Stimulated activated naive CD8-positive, alpha-beta T cell treated with anti-CD3 and anti-CD28 coated beads, Interleukin-15, Interleukin-2, amounts not matched to agents 100 U/mL and 50 U/mL, for 24 hours (primary cell): ENCODE results near the gene NFIA.

Source experiments
- ATAC-seq: fragments of 150-1000 bp; cut with Tn5 transposase; one replicate; pipeline ENCODE4 v1.10.0; 2021
- DNase-seq: peaks from one replicate; pipeline ENCODE4 v3.0.0; 2021

Gene NFIA

GRCh38 chr1:61299463-61299862 is 217.1 kb downstream of the NFIA start:
- no peak for ATAC-seq
- no peak for DNase-seq

DNA sequence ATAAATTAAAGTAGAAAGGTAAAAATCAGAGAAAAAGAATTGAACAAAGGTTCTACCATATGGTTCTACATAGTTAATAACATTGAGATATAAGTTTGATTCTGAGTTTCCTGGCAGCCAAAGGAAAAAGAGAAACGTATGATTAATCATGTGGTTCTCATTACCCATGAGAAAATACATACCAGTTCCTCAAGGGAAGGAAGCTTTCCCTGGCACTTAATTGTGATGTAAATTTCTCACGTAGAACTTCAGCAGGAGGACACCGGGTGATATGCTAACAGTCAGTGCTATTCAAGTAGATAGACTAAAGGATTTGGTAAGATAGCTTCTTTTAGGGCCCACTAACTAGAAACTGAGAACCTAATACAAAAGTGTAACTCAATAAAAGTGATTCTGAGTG is 218.5 kb downstream of the NFIA start:
- no peak for DNase-seq
- ATAC-seq, result no peak

DNA sequence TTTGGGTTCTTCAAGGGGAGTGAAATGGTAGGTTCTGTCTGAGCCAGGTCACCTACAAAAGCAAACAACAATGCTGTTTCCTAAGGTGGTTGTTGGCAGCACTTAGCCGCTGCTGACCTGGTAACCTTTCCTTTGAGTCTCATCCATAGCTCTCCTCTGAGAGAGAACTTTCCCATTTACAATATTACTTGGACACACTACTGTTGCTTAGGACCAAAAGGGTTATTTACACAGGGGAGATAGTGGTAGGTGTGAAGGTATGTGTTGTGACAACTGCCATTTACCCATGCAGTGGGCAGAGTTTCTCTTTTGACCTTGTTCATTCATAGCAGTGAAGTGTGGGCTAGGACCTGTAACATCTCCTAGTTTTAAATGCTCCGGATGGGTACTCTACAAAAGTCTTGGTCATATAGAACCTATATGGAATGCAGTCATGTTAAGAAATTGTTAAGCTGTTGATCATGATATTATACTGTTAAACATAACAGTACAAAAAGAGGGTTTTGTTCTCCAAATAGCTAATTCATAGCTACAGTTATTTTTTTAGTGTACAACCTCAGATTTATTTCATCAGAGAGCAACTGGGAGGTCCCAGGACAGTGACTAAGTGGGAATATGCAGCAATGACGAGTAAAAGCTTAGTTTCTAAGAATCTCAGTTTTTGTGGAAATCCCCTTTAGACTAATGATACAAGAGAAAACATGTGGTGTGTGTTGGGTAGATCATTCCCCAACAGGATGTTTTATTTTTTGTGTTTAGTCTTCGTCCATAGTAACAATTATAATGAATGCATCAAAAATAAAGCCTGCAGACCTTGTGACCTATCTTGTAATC is 219.7 kb downstream of the NFIA start:
- DNase-seq, result no peak
- ATAC-seq, result peak; percentile 88

DNA sequence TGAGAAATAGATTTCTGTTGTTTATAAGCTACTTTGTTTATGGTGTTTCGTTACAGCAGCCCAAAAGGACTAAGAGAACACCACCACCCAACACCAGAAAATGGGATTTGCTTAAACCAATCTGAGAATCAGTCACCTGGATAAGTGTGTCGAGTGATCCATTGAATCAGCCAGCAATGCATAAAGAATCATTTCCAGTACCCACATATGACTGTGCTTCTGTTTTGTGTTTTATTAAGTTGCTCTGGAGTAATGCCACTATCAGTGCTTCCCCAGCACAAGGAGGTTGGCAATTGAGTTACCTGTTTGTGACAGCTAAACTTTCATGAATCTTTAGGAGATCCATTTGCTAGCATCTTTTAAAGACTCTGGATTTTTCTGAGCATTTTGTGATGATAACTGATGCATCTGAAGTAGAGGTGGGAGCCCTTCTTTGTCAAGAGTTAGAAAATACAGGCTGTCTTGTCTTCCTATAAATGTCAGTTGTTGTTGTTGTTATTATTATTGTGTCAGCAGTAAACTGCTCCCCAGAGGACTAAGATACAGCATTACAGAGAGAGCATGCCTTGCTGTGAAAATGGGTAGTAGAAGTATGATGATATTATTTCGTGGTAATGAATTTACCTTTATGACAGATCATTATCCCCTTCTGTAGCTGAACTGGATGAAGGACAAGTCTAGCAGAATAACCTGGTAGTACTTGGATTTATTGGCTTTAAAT is 225.2 kb downstream of the NFIA start:
- DNase-seq (no peak), ATAC-seq (no peak)

DNA sequence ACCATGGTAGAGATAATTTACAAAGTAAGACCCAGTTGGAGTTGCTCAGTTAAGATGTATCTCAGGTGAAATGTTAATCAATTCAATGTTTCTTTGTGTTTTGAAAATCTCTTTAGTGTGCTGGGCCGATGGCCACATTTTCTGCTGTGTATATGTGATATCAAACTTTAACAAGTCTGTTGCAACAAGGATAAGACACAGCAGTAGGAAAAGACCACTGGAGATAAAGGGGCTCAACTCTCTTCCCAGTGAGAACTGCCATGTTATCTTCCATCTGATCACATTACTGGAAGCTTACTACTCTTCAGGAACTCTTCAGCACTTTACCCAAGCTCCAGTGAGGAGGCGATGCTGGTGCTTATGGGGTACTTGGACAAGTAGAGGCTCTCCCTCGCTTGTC is 227.7 kb downstream of the NFIA start:
- ATAC-seq (no peak), DNase-seq (no peak)

GRCh38 chr1:61310538-61310937 is 228.2 kb downstream of the NFIA start:
- ATAC-seq, result no peak
- no peak for DNase-seq

DNA sequence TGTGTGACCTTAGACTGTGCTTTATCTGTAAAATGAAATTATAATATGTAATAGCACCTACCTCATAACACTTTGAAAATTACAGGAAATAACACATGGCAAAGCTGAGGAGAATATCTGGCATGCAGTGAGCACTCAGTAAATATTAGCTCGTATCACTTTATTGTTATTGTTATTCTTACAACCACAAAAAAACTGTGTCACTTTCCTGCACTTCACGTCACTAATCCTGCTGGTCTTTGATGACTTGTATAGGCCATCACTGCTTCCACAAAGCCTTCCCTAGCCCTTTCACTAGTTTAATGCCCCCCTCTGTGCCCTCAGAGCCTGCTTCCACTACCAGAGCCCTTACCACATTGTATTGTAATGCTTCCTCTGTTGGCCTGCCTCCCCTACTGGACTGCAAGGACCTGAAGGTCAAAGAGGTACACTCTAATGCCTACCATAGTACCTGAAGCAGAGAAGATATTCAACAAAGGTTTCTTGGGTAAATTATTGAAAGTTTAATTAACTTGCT is 231.6 kb downstream of the NFIA start:
- DNase-seq (no peak), ATAC-seq (no peak)

DNA sequence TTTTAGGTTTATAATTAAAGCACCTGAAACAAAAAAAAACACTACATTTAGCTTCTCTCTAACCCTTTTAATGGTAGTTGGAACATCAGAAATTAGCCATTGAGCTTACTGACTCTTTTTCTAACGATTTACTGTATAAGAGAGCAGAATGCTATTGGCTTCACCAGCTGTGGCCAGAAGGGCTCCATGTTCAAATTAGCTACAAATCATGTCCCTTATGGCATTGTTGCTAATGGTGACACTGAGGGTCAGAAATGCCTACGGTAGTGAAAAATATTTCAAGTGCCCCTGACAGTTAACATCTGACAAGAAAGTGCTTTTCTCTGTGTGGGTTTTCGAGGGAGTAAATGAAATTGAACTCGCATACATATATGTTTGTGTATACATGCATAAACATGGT is 232.7 kb downstream of the NFIA start:
- no peak for DNase-seq
- no peak for ATAC-seq

- DNase-seq (no peak), ATAC-seq (no peak)
Observed at GRCh38 chr1:61316493-61316892, 234.1 kb downstream of the NFIA start.

DNA sequence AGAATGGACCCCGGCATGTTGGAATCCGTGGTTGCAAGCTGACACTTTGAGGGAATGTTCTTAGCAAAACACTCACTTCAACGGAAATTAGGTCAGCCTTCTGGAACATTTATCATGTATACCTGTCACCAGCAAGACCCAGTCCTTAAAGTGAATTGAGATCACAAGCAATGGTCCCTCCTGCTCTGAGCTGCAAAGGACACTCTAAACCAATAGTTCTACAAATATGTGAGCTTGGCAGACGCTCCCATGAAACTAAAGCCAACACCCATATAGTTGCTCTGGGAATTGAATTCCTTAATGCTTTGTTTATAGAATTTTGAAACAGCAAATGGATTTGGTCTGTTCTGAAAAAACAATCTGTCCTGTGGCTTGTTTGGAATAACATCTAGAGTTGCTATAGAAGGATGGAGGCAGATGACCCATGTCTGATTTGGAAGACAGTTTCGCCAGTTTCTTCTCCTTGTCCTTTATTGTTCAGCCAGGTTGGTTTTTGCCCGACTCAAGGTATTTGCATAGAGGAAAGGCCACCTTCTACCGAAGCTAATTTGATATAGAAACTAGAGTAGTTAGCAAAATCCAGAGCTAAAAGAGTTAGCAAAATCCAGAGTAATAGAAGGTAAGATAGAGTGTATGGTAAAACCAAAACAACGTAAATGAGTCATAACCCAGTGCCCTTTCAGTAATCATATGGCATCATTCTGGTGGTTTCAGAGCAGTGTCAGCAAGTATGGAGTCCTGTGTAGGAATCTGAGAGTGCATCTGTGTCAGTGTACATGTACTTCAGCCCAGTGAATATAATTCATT is 236.2 kb downstream of the NFIA start:
- peak; percentile 94 for ATAC-seq

GRCh38 chr1:61320575-61320974 is 238.2 kb downstream of the NFIA start:
- no peak for ATAC-seq
- no peak for DNase-seq

More for the DNA sequence above, 236.2 kb downstream of the NFIA start:
- peak; percentile 14 for DNase-seq

GRCh38 chr1:61322008-61322744 is 239.8 kb downstream of the NFIA start:
- DNase-seq (no peak), ATAC-seq (no peak)

- ATAC-seq (peak; percentile 55), DNase-seq (no peak)
Observed at GRCh38 chr1:61322769-61323168, 240.4 kb downstream of the NFIA start.

DNA sequence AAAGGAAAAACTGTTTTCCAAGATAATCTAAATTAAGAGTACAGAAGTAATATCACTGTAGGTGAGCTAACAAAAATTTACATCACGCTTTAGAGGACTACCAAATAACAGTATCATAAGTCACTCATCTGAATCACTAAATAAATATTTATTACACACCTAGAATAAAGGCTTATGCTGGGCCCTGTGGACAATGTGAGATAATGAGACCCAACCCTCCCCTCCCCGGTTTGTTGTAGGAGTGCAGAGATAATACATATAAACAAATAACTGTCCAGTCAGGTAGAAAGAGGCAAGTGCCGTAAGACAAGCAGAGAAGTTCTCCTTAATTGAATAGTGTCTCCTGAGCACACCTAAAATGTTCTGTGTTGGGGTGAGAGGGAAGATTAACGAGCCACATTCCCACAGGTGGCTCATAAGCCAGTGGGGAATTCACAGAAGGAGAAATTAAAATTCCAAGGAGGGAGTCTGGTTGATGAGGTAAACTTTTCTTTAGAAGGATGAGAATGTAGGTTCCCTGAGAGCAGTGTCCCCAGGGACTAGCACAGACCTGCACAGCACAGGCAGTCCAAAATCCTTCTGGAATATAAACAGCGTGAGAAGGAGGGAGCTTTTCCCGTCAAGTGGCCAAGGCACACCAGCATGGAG is 241.4 kb downstream of the NFIA start:
- no peak for DNase-seq
- ATAC-seq, result no peak

- no peak for ATAC-seq
- no peak for DNase-seq
Observed at GRCh38 chr1:61326713-61327112, 244.4 kb downstream of the NFIA start.

GRCh38 chr1:61327436-61327835 is 245.1 kb downstream of the NFIA start:
- DNase-seq (no peak), ATAC-seq (no peak)

DNA sequence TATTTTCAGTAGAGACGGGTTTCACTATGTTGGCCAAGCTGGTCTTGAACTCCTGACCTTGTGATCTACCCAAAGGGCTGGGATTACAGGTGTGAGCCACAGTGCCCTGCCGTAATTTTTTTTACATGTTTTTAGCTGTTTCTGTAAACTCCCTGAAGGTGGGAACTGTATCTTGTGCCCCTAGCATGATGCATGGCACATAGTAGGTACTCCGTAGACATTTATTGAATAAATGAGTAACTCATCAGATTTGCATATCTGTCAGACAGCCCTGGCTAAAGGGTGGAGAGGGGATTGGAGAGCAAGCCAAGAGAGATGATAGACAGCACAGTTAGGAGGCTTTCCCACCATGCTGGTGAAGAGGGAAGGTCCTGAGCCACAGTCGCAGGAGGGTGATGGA is 247.2 kb downstream of the NFIA start:
- no peak for DNase-seq
- ATAC-seq, result no peak

DNA sequence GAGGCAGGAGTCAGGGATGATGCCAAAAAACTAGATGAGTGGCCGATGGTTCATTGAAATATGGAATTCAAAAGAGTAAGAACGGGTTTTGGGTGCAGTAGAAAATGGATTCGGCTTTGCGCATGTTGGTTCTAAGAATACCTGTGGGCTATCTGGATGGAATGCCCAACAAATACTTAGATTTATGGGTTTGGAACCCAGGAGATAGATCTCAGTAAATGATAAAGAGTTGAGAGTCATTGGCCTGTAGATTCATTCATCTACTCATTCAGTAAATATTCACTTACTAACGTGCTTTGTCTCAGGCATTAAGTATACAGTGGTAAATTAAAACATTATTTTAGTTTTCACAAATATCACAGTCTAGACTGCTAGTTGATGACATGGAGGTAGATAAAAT is 247.7 kb downstream of the NFIA start:
- DNase-seq (no peak), ATAC-seq (no peak)

GRCh38 chr1:61330571-61330970 is 248.2 kb downstream of the NFIA start:
- ATAC-seq (no peak), DNase-seq (no peak)

DNA sequence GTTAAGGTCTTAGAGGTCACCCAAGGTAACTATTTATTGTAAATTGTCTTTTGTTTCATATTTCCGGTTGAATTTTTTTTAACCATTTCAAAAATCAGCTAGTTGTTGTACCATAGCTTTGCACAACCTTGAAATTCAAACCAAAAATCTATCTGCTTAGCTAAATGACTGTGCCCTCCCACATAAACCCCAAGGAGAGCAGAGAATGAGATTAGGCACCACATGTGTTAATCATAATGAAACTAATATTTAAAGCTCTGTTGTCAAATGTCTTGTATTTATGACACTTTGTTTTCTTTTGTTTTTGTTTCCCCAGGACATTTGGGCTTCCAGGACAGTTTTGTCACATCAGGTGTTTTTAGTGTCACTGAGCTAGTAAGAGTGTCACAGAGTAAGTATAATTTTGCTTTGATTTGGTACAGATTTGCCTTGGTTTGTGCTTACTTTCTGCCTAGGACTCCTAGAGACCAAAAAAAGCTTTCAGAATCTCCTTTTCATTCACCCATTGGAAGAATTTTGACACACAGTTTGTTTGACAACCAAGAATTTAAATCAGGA is 249.9 kb downstream of the NFIA start:
- ATAC-seq (peak; percentile 95), DNase-seq (no peak)

DNA sequence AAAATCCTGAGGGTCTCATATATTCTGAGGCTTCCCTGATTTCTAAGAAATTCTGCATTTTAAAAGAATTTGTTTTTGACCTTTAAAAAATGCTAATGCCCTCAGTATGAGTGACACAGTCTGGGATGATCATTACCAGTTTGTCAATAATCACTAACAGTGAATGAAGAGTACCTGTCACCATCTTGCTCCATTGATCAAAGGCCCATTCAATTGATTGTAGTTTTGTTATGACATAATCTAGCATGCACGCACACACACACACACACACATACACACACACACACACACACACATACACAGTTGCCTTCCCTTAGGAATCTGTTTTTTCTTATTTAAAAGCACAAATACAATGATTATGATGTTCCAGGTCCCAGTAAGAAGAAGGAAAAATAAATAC is 250.4 kb downstream of the NFIA start:
- ATAC-seq, result no peak
- no peak for DNase-seq
